T-helper 2 cell treated with Interferon-gamma antibody and Interleukin-4, amounts not matched to agents 5 μg/mL and 100 μg/mL, for 36 hours (primary cell): ENCODE data around the gene RAPGEF2.
A peak's percentile ranks its signal among the peaks of the same experiment; 100 is the strongest.
"Not testable (repeated sequence)": the region's sequence is repeated elsewhere in the genome, so short reads cannot be mapped to it uniquely, and the experiment has no call there.

Experiments used
- DNase-seq: peaks from one replicate; pipeline ENCODE4 v3.0.0; 2021; ENCODE audit warnings: low spot score
- H3K27ac Mint-ChIP-seq: one replicate; pipeline ENCODE4 v1.8.0; 2021; ENCODE audit warnings: mild to moderate bottlenecking, mixed read lengths
- H3K27me3 Mint-ChIP-seq: one replicate; pipeline ENCODE4 v1.8.0; 2021; ENCODE audit warnings: low read depth, mixed read lengths
- H3K36me3 Mint-ChIP-seq: one replicate; pipeline ENCODE4 v1.8.0; 2021; ENCODE audit warnings: low read depth, mixed read lengths
- H3K4me1 Mint-ChIP-seq: one replicate; pipeline ENCODE4 v1.8.0; 2021; ENCODE audit warnings: low read depth, mixed read lengths
- H3K4me3 Mint-ChIP-seq: one replicate; pipeline ENCODE4 v1.8.0; 2022; ENCODE audit warnings: mild to moderate bottlenecking, moderate library complexity, mixed read lengths
- H3K9me3 Mint-ChIP-seq: one replicate; pipeline ENCODE4 v1.8.0; 2021; ENCODE audit warnings: mixed read lengths

RAPGEF2 gene

DNA sequence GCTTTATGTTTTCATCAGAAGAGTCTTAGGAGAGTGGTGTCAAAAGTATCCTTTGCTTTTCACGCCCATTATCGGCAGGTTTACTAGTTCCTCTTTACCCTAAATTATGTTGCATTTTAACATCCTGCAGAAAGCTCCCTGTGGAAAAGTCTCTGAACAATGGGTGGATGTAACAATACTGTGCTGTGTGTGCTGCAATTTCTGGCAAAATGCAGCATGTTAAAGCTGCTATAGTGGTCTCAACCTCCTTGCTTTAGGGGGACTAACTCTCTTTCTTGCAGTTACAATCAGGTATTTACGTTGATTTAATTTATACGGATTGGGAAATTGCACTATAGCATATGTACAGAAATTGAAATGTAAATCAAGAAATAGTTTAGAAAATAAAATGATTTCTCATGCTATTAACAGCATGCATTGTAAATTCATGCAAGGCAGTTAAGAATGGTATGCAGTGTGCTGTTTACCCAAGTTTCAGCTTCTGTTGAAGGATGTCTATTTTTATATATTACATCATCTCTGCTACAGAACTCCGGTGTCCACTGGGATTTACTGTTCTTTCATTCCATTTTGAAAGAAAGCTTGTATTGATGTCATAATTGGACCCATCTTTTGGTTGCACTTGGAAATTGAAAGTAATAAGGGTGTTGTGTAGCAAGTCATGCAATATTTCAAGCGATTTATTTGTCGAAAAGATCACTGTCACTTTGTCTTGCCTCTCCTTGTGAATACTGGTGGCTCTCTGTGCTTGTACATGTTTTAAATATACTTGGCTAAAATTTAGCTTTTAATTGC lies 145.7 kb downstream of the RAPGEF2 start:
- Mint-ChIP-seq H3K36me3 (peaks cover 4% of the 10 kb centered on the region), H3K4me3 (peak overlapping the region; percentile 8), H3K4me1 (peaks cover 8% of the 10 kb centered on the region), H3K27ac (no peak overlapping the region), H3K27me3 (no peaks in the 10 kb centered on the region), H3K9me3 (peaks cover 3% of the 10 kb centered on the region)
- no peak for DNase-seq

DNA sequence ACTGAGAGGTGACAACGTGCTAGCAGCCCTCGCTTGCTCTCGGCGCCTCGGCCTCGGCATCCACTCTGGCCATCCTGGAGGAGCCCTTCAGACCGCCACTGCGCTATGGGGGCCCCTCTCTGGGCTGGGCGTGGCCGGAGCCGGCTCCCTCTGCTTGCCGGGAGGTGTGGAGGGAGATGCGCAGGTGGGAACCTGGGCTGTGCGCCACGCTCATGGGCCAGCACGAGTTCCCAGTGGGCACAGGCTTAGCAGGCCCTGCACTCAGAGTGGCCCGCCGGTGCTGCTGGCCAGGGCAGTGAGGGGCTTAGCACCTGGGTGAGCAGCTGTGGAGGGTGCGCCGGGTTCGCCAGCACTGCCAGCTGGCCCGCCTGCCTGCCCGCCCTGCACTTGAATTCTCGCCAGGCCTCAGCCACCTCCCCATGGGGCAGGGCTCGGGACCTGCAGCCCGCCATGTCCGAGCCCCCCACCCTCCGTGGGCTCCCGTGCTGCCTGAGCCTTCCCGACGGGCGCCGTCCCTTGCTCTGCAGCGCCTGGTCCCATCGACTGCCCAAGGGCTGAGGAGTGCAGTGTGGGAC lies 148.0 kb downstream of the RAPGEF2 start:
- DNase-seq: no peak
- H3K27ac Mint-ChIP-seq: no peak overlapping the region
- H3K4me1 Mint-ChIP-seq: peaks cover 8% of the 10 kb centered on the region
- no peak overlapping the region for H3K4me3 Mint-ChIP-seq
- H3K27me3 Mint-ChIP-seq: no peaks in the 10 kb centered on the region
- peaks cover 4% of the 10 kb centered on the region for H3K36me3 Mint-ChIP-seq
- H3K9me3 Mint-ChIP-seq: peaks cover 3% of the 10 kb centered on the region

DNA sequence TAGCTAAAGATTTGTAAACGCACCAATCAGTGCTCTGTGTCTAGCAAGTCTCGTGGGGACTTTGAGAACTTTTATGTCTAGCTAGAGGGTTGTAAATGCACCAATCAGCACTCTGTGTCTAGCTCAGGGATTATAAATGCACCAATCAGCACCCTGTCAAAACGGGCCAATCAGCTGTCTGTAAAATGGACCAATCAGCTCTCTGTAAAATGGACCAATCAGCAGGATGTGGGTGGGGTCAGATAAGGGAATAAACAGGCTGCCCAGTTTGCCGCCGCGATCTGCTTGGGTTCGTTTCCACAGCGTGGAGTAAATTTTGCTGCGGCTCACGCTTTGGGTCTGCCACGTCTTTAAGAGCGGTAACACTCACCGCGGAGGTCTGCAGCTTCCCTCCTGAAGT lies 148.7 kb downstream of the RAPGEF2 start:
- H3K27ac Mint-ChIP-seq, H3K4me1 Mint-ChIP-seq, H3K9me3 Mint-ChIP-seq: not testable (repeated sequence)

DNA sequence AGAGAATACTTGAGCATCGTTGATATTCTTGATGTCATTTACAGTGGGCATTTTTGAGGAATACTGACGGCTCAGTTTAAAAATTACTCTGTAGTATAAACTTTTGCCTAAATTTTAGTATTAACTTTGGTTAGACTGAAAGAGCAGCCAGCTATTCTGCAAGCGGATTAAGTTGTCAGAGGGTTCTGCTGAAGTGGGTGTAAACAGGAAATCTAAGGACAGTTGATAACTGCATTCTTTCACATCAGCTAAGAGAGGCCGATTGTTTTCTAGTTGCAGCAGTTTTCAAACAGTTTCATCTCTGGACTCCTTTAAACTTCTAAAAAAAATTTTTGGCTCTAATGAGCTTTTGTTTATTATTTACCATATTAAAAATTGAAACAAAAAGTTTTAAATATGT lies 149.6 kb downstream of the RAPGEF2 start:
- Mint-ChIP-seq H3K27me3 (no peaks in the 10 kb centered on the region), H3K4me1 (peaks cover 8% of the 10 kb centered on the region), H3K4me3 (no peak overlapping the region), H3K36me3 (peaks cover 4% of the 10 kb centered on the region), H3K9me3 (peaks cover 3% of the 10 kb centered on the region), H3K27ac (no peak overlapping the region)
- DNase-seq: no peak

More for the DNA sequence above, 148.7 kb downstream of the RAPGEF2 start:
- not testable (repeated sequence) for H3K4me3 Mint-ChIP-seq, DNase-seq, H3K27me3 Mint-ChIP-seq, H3K36me3 Mint-ChIP-seq

DNA sequence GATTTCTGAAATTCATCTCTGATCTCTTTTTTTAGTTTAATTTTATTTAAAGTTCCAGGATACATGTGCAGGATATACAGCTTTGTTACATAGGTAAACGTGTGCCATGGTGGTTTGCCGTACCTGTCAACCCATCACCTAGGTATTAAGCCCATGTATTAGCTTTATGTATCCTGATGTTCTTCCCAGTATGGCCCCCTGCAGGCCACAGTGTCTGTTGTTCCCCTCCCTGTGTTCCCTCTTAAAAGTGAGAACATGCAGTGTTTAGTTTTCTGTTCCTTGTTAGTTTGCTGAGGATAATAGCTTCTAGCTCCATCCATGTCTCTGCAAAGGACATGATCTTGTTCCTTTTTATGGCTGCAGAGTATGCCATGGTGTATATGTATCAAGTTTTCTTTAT lies 153.2 kb downstream of the RAPGEF2 start:
- Mint-ChIP-seq H3K27me3 (no peaks in the 10 kb centered on the region), H3K4me3 (no peak overlapping the region), H3K4me1 (peaks cover 3% of the 10 kb centered on the region), H3K27ac (no peak overlapping the region), H3K9me3 (peaks cover 3% of the 10 kb centered on the region), H3K36me3 (peaks cover 4% of the 10 kb centered on the region)
- no peak for DNase-seq

DNA sequence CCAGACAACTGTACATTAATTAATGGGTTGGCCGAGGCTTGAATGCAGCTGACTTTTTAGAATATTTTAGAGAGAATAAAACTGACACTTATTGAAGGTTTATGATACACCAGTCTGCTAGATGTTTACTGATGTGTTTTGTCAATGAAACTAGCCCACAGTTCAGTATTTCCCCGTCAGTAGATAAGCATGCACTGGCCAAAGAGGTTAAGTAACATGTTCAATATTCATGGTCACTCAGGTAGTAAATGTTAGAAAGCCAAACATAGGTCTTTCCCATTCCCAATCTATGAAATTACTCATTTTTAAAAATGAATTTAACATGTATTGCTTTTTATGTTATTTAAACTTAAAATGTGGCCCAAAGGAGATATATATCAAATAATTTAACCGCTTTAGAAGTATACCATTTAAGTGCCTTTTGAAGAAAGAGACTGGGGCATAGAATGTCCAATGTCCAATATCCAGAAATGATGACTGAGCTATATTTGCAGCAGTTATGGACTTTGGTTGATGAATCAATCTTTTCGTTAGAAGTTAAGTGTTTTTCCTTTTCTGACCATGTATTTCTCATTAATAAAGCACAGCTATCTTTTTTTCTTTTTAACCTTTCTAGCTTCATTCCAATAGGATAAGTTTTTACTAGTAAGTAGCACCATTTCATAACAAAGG lies 156.1 kb downstream of the RAPGEF2 start:
- H3K36me3 Mint-ChIP-seq: no peaks in the 10 kb centered on the region
- no peaks in the 10 kb centered on the region for H3K4me1 Mint-ChIP-seq
- H3K4me3 Mint-ChIP-seq: no peak overlapping the region
- no peaks in the 10 kb centered on the region for H3K9me3 Mint-ChIP-seq
- DNase-seq: no peak
- no peaks in the 10 kb centered on the region for H3K27me3 Mint-ChIP-seq
- no peak overlapping the region for H3K27ac Mint-ChIP-seq

DNA sequence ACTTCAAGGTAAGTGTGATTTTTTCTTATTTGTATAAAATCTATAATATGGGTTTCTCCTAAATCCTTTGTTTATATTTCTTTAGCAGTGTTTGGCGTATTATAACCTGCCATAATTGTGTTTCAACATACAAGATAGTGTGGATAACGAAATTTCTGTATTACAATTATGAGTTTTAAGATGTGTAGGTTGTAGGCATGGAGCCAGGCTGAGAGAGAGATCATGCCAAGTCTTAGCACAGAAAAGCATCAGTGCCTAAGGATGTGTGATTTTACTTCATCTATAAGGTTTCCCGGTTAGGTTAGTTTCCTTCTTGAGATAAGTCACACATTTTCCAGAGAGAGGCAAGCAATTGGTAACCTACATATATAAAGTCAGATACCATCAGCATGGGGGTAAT lies 161.2 kb downstream of the RAPGEF2 start:
- H3K27ac Mint-ChIP-seq: no peak overlapping the region
- no peak overlapping the region for H3K4me3 Mint-ChIP-seq
- H3K9me3 Mint-ChIP-seq: no peaks in the 10 kb centered on the region
- DNase-seq: no peak
- no peaks in the 10 kb centered on the region for H3K36me3 Mint-ChIP-seq
- H3K4me1 Mint-ChIP-seq: no peaks in the 10 kb centered on the region
- H3K27me3 Mint-ChIP-seq: no peaks in the 10 kb centered on the region

DNA sequence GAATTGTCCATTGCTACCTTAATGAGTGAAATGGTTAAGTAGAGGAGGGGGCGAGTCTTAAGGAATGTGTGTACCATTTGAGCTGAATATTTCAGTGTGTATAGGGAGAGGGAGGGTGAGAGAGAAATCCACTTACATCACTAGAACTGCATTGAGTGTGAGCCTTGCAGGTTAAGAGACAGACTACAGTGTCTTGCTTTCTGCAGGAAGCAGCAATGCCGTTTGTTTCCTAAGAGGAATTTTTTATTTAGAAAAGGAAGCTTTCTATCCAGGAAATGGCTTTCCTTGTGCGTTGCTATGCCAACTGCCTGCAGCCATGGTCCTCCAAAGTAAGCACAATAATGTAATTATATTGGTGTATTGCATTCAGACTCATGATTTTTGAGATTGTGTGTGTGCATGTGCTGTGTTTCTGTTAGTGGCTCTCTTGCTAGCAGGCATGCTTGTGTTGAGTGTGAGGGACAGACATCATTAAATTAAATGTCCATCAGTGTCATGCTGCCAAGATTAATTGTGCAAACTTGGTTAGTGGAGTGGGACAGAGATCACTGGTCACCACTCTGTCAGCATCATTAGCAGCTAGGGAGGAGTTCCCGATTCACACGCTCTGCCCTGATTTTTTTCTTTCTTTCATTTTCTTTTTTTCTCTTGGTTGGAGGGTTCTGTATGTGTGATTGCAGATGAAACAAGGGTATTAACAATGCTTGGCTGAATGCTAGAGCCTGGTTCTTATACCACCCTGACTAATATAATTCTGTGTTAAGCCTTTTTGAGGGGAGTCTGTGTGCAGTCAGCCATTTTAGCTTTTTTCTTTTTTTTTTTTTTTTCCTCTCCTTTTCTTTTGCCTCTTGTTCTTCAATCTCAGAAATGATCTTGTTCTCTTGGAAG lies 164.3 kb downstream of the RAPGEF2 start:
- Mint-ChIP-seq H3K9me3 (no peaks in the 10 kb centered on the region), H3K36me3 (no peaks in the 10 kb centered on the region), H3K27me3 (no peaks in the 10 kb centered on the region), H3K4me1 (no peaks in the 10 kb centered on the region), H3K4me3 (no peak overlapping the region), H3K27ac (no peak overlapping the region)
- no peak for DNase-seq

DNA sequence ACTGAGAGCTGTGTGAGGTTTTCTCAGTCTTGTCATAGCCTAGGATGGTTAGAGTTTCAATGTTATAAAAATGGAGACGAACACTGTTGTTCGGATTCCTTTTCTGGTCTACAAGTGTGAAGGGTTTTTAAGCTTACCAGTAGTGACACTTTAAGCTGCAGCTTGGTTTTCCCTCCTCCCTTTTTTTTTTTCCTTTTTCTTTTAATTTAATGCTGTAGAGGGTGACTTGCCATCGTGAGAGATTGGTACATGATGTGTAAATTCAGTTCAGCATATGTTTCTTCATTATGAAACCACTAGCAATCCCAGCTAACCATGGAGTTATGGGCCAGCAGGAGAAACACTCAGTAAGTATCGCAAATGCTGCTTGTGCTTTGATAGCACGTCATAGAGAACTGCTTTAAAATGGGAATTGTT lies 165.0 kb downstream of the RAPGEF2 start:
- no peaks in the 10 kb centered on the region for H3K9me3 Mint-ChIP-seq

DNA sequence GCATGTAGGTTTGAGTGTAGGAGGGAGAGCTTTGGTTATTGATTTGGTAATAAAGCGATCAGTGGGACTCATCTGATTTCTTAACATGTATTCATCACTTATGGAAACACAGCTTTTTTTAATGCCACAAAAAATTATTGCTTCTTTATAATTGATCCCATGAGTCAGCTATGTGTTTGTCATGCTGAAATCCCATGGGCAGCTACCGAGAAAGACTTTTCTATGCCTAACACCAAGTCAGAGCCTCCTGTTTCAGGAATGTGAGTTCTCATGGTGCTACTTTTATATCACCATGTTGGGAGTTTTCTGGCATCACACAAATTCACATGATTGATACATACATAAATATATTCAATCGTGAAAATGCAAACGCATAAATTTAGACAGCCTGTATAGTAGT lies 165.7 kb downstream of the RAPGEF2 start:
- Mint-ChIP-seq H3K36me3 (no peaks in the 10 kb centered on the region), H3K4me3 (no peak overlapping the region), H3K27ac (no peak overlapping the region), H3K9me3 (no peaks in the 10 kb centered on the region), H3K27me3 (no peaks in the 10 kb centered on the region), H3K4me1 (peaks cover 4% of the 10 kb centered on the region)
- DNase-seq: no peak

More for the DNA sequence above, 165.0 kb downstream of the RAPGEF2 start:
- H3K27me3 Mint-ChIP-seq: no peaks in the 10 kb centered on the region
- no peak overlapping the region for H3K4me3 Mint-ChIP-seq
- H3K4me1 Mint-ChIP-seq: peaks cover 4% of the 10 kb centered on the region
- no peak overlapping the region for H3K27ac Mint-ChIP-seq
- no peak for DNase-seq
- H3K36me3 Mint-ChIP-seq: no peaks in the 10 kb centered on the region

DNA sequence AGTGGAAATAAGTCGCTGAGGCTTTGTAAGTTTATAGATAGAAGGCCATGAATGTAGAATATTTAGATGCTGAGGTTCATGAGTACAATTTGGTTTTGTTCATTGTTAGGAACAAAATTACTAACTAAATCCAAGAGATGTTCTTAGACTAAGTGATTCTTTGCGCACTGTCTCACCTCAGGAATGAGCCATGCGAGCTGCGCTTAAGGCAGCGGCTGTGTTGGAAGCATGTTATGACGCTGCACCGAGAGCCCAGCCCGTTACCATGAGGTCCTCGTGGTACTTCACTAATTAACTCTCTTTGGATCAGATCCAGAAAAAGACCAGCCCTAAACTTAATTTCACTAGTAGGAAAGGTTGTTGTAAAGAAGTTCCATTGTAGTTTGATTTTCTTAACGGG lies 166.2 kb downstream of the RAPGEF2 start:
- Mint-ChIP-seq H3K4me1 (peaks cover 4% of the 10 kb centered on the region), H3K36me3 (no peaks in the 10 kb centered on the region), H3K9me3 (no peaks in the 10 kb centered on the region), H3K27me3 (no peaks in the 10 kb centered on the region), H3K4me3 (no peak overlapping the region), H3K27ac (no peak overlapping the region)
- no peak for DNase-seq

DNA sequence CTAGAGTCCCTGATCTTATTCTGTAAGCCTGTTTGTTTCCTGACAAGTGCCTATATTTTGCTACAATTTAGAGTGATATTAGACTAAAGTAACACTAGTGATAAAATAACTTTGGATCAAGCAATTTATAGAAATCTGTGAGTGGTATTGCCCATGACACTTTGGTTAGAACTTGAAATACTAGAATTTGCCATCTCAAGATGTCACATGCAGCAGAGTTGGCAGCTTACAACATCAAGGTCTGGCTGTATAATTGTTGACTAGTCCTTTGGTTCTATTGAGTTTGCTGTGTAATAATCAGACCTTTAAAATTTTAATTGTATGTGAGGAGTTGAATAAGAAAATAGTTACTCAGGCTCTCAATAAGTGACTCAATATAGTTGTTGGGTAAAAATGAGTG lies 167.1 kb downstream of the RAPGEF2 start:
- Mint-ChIP-seq H3K27me3 (no peaks in the 10 kb centered on the region), H3K9me3 (no peaks in the 10 kb centered on the region), H3K4me1 (peaks cover 4% of the 10 kb centered on the region), H3K27ac (no peak overlapping the region), H3K4me3 (no peak overlapping the region), H3K36me3 (no peaks in the 10 kb centered on the region)
- DNase-seq: no peak

DNA sequence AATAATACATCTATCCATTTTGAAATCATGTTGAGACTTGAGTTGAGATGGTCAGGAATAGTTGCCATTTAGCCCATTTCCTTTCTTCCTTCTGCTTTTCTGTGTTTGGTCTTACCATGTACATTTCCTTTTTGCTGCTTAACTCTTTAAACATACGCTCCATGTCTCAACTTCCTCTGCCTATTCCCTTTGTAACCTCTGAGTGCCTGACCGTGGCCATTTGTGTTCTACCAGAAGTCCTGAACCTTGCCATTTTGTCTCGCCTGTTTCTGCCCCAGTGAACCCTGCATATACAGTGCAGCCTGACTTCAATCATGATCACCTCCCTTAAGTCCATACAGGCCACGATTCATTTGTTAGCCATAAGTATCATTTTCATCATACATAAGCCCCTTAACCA lies 169.0 kb downstream of the RAPGEF2 start:
- H3K4me1 Mint-ChIP-seq: peaks cover 4% of the 10 kb centered on the region
- no peak overlapping the region for H3K4me3 Mint-ChIP-seq
- DNase-seq: no peak
- no peaks in the 10 kb centered on the region for H3K36me3 Mint-ChIP-seq
- H3K27me3 Mint-ChIP-seq: no peaks in the 10 kb centered on the region
- no peaks in the 10 kb centered on the region for H3K9me3 Mint-ChIP-seq
- H3K27ac Mint-ChIP-seq: no peak overlapping the region
